ENCODE results near the gene GCAT. TPM values are rescaled to one million over a fixed set of nuclear protein-coding genes. Genes with fewer than 3 reads are reported as not detected.

The GCAT gene
- total and polyA plus RNA-seq, 3 donors from 2014 or later = 21.4 to 40.6 (median 36.7) TPM

DNA sequence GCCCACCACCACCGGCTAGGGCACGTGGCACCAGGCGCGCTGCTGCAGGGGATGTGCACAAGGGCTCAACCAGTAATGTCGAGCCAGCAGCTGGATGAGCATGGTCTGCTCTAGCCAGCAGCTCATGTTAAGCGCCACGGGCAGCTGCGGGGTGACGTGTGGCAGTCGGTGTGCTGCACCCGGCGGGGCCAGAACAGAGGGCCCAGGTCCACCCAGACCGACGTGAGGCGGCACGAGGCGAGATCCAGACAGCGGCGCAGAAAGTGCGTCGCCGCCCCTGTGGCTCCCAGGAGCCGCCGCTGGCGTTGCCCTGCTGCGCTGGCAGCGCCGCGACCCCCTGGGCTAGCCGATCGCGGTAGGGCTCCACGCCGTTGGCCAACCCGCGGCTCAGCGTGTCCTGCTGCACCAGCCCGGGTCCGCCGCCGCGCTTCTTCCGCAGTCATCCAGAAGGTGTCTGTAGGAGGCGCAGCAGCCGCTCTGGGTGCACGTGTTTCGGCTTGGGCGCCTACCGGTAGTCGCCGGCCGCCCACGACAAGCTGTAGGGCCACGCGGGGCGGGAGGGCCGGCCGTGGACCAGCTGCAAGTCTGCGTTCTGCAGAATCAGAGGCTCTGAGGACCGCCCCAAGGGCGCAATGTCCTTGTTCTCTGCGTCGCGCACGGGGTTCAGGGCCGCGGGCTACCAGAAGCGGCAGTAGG is 10.8 kb downstream of the GCAT start:
- TF ChIP-seq POLR2A (IDR thresholded peaks at IDR 0.05) = no peak
- TF ChIP-seq, protein P1, sequence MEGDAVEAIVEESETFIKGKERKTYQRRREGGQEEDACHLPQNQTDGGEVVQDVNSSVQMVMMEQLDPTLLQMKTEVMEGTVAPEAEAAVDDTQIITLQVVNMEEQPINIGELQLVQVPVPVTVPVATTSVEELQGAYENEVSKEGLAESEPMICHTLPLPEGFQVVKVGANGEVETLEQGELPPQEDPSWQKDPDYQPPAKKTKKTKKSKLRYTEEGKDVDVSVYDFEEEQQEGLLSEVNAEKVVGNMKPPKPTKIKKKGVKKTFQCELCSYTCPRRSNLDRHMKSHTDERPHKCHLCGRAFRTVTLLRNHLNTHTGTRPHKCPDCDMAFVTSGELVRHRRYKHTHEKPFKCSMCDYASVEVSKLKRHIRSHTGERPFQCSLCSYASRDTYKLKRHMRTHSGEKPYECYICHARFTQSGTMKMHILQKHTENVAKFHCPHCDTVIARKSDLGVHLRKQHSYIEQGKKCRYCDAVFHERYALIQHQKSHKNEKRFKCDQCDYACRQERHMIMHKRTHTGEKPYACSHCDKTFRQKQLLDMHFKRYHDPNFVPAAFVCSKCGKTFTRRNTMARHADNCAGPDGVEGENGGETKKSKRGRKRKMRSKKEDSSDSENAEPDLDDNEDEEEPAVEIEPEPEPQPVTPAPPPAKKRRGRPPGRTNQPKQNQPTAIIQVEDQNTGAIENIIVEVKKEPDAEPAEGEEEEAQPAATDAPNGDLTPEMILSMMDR (IDR thresholded peaks at IDR 0.05) = peak; percentile 23 to 55 (median 23)
- Histone ChIP-seq H3K4me1 (peaks cover 18% of the 10 kb centered on the region), H3K4me3 (peak overlapping the region; percentile 9 to 48), H3K27ac (peak overlapping the region; percentile 67 to 81), H3K9me3 (no peaks in the 10 kb centered on the region), H3K36me3 (ENCODE audit: low read depth, missing control alignments) (no peaks in the 10 kb centered on the region), H3K27me3 (no peaks in the 10 kb centered on the region)
- 1% methylated on average over 57 of the region's 68 CpGs; no CpG with 5 or more reads in 1 of the 2 donors for WGBS, 2 donors
- intact Hi-C loops (cut with DNase I; ENCODE audit: low total_unique reads) = no loop called here
- DNase-seq = peak; percentile 82

DNA sequence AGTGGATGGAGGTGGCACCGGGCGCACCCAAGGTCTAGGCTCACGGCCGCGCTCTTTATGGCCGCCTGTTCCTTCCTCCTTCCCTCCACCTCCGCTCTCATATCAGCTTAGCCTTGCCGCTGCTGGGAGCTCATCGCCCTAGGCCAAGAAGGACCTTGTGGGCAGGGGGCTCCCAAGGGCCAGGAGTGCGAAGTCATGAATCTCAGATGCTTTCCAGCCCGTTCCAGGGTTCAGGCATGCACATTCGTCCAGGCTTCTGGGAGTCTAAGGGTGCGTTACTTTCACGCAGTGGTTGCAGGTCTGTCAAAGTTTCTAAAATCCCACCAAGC is 11.3 kb downstream of the GCAT start:
- Histone ChIP-seq H3K27ac (peak overlapping the region; percentile 67 to 81), H3K9me3 (no peaks in the 10 kb centered on the region), H3K36me3 (ENCODE audit: low read depth, missing control alignments) (no peaks in the 10 kb centered on the region), H3K27me3 (no peaks in the 10 kb centered on the region), H3K4me1 (peaks cover 18% of the 10 kb centered on the region), H3K4me3 (peak overlapping the region in 1 of 2 donors; percentile 9)
- no peak for DNase-seq
- WGBS, 2 donors = 14 to 33% methylated on average over 6 to 14 of the region's 14 CpGs
- intact Hi-C loops (cut with DNase I; ENCODE audit: low total_unique reads) = no loop called here
- TF ChIP-seq, protein P1 (IDR thresholded peaks at IDR 0.05) = no peak
- no peak for TF ChIP-seq POLR2A (IDR thresholded peaks at IDR 0.05)

DNA sequence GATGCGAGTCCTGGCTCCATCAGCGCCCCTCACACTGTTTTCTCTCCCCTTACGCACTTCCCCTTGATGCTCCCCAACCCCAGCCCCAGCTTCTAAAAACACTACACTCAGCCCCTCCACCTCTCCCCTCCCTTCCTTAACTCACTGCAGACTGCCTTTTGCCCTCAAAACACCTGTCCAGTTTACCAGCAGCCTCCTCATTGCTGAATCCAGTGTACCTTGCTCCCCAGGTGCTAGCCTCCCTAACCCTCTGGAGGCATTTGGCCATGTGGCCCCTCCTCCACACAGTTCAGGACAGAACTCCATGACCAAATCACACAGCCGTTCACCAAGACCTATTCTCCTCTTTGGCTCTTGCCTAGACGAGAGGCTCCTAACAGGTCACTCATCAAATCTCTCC is 12.6 kb downstream of the GCAT start:
- no peak overlapping the region for H3K27ac ChIP-seq
- peaks cover 18% of the 10 kb centered on the region for H3K4me1 ChIP-seq
- intact Hi-C loops (cut with DNase I; ENCODE audit: low total_unique reads) = no loop called here
- no peaks in the 10 kb centered on the region for H3K9me3 ChIP-seq
- H3K4me3 ChIP-seq = no peak overlapping the region
- H3K27me3 ChIP-seq = no peaks in the 10 kb centered on the region
- DNase-seq = no peak
- no peaks in the 10 kb centered on the region for H3K36me3 ChIP-seq (ENCODE audit: low read depth, missing control alignments)
- WGBS, 2 donors = 92 to 96% methylated on average over 5 of the region's 5 CpGs
- no peak for TF ChIP-seq POLR2A (IDR thresholded peaks at IDR 0.05)
- TF ChIP-seq, protein P1 (IDR thresholded peaks at IDR 0.05) = no peak

DNA sequence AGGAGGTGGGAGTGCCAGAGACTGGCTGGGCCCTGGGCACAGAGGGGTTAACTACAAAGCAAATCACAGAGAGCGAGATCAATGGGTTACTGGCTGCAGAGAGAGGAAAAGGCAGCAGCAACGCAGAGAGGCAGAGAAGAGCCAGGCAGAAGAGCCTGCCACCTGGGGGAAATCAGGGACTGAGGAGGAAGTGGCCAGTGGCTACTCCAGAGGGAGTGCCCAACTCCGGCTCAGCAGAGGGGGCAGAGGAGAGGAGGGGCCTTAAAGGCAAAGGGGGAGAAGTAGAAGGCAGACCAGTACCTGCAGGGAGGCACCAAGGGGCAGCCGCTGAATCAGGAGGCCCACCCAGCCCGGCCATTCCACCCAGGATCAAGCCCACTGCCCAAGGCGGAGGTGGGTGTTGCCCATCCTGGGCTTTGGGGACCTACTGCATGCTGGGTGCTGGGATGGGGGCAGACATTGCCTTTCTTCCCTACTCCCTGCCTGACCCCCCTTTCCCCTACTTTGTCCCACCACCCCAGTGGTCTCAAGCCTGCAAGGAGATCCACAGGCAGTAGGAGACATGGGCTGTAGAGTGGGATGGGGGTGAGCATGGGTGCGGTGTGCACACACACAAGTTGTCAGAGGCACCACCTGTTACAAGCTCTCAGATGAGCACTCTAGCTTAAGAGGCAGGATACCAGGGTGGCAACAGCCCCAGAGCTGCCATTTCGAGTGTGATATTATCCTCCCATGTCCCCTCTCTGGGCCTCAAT is 14.5 kb downstream of the GCAT start:
- no peak for DNase-seq
- Histone ChIP-seq H3K27me3 (no peaks in the 10 kb centered on the region), H3K4me3 (no peak overlapping the region), H3K9me3 (no peaks in the 10 kb centered on the region), H3K4me1 (peaks cover 16% of the 10 kb centered on the region), H3K27ac (no peak overlapping the region), H3K36me3 (ENCODE audit: low read depth, missing control alignments) (no peaks in the 10 kb centered on the region)
- TF ChIP-seq, protein P1 (IDR thresholded peaks at IDR 0.05) = no peak
- TF ChIP-seq POLR2A (IDR thresholded peaks at IDR 0.05) = no peak
- intact Hi-C loops (cut with DNase I; ENCODE audit: low total_unique reads) = no loop called here
- 69 to 70% methylated on average over 8 of the region's 8 CpGs for WGBS, 2 donors

Data from testis (tissue), 3 donors.